Measurements from ENCODE around the gene BLM.

The BLM gene

GRCh38 chr15:90862964-90863778 lies 146.0 kb downstream of the BLM start:
- Histone ChIP-seq H3K27me3 (ENCODE audit: control insufficient read depth in 1 of 2, insufficient read depth in 1 of 2, low read length in 2 of 2) (no peaks in the 10 kb centered on the region), H3K4ac (ENCODE audit: low read depth in 1 of 2, low read length in 2 of 2) (no peak overlapping the region), H3K9ac (ENCODE audit: low read length) (no peak overlapping the region), H2BK15ac (ENCODE audit: low read depth, poor library complexity, severe bottlenecking) (peak overlapping the region; percentile 3), H3K23ac (ENCODE audit: low read length in 2 of 2) (no peak overlapping the region), H3K79me1 (replicated peaks; ENCODE audit: low read length, poor library complexity, severe bottlenecking) (no peaks in the 10 kb centered on the region), H3K27ac (ENCODE audit: low read length, poor library complexity, severe bottlenecking) (no peak overlapping the region), H2AK5ac (ENCODE audit: low read length, severe bottlenecking) (no peak overlapping the region), H3K9me3 (ENCODE audit: control insufficient read depth, low read length) (no peaks in the 10 kb centered on the region), H2BK120ac (ENCODE audit: low read depth, low read length) (no peak overlapping the region), H3K4me3 (ENCODE audit: insufficient read depth in 1 of 2, low read depth in 1 of 2, low read length in 2 of 2) (no peak overlapping the region), H3K4me1 (ENCODE audit: control insufficient read depth, insufficient read depth, low read depth, low read length) (peaks cover 8% of the 10 kb centered on the region), H3K4me2 (ENCODE audit: low read length, poor library complexity, severe bottlenecking) (no peak overlapping the region), H2BK12ac (ENCODE audit: low read length in 2 of 2) (peak overlapping the region in 1 of 2 experiments; percentile 49), H3K36me3 (ENCODE audit: control insufficient read depth in 1 of 2, insufficient read depth in 2 of 2, low read depth in 1 of 2, low read length in 2 of 2) (no peaks in the 10 kb centered on the region), H4K8ac (ENCODE audit: low read length) (no peak overlapping the region), H2BK5ac (ENCODE audit: low read depth, low read length, poor library complexity, severe bottlenecking) (no peak overlapping the region), H2AFZ (ENCODE audit: low read depth, low read length) (no peak overlapping the region), H3K14ac (ENCODE audit: low read length in 2 of 2) (no peak overlapping the region), H3K18ac (ENCODE audit: low read depth in 1 of 2, low read length in 2 of 2) (peak overlapping the region in 1 of 2 experiments; percentile 11), H4K91ac (ENCODE audit: low read length) (no peak overlapping the region)
- DNase-seq, result no peak
- 93% methylated on average over 5 of the region's 5 CpGs for WGBS

DNA sequence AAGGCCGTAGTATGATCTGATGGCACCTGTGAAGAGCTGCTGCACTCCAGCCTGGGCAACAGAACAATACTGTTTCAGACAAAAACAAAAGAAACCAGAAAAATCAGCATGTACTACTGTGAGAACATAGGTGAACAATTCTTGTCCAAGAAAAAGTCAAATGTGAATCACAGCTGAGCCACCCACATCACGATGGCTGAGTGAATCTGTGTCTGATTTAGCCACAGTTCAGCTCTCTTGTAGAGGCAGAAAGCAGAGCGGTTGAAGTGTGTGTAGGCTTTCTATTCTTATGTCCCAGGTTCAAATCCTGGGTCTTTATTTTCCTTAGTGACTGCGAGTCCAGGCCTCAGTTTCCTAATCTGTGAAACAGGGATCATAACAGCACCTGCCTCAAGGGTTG lies 146.8 kb downstream of the BLM start:
- H2BK5ac ChIP-seq (ENCODE audit: low read depth, low read length, poor library complexity, severe bottlenecking), result no peak overlapping the region
- peak overlapping the region in 1 of 2 experiments; percentile 26 for H3K4me3 ChIP-seq (ENCODE audit: insufficient read depth in 1 of 2, low read depth in 1 of 2, low read length in 2 of 2)
- H2AFZ ChIP-seq (ENCODE audit: low read depth, low read length), result no peak overlapping the region
- no peaks in the 10 kb centered on the region for H3K27me3 ChIP-seq (ENCODE audit: control insufficient read depth in 1 of 2, insufficient read depth in 1 of 2, low read length in 2 of 2)
- H2BK12ac ChIP-seq (ENCODE audit: low read length in 2 of 2), result no peak overlapping the region
- H3K36me3 ChIP-seq (ENCODE audit: control insufficient read depth in 1 of 2, insufficient read depth in 2 of 2, low read depth in 1 of 2, low read length in 2 of 2), result no peaks in the 10 kb centered on the region
- H3K79me1 ChIP-seq (replicated peaks; ENCODE audit: low read length, poor library complexity, severe bottlenecking), result no peaks in the 10 kb centered on the region
- DNase-seq, result no peak
- H2AK5ac ChIP-seq (ENCODE audit: low read length, severe bottlenecking), result no peak overlapping the region
- no peak overlapping the region for H3K14ac ChIP-seq (ENCODE audit: low read length in 2 of 2)
- no peaks in the 10 kb centered on the region for H3K9me3 ChIP-seq (ENCODE audit: control insufficient read depth, low read length)
- H2BK15ac ChIP-seq (ENCODE audit: low read depth, poor library complexity, severe bottlenecking), result no peak overlapping the region
- no peak overlapping the region for H3K27ac ChIP-seq (ENCODE audit: low read length, poor library complexity, severe bottlenecking)
- no peak overlapping the region for H3K4ac ChIP-seq (ENCODE audit: low read depth in 1 of 2, low read length in 2 of 2)
- no peak overlapping the region for H2BK120ac ChIP-seq (ENCODE audit: low read depth, low read length)
- no peak overlapping the region for H3K23ac ChIP-seq (ENCODE audit: low read length in 2 of 2)
- H3K9ac ChIP-seq (ENCODE audit: low read length), result no peak overlapping the region
- H4K8ac ChIP-seq (ENCODE audit: low read length), result no peak overlapping the region
- WGBS, result 96% methylated on average over 4 of the region's 4 CpGs
- no peak overlapping the region for H3K4me2 ChIP-seq (ENCODE audit: low read length, poor library complexity, severe bottlenecking)
- H3K4me1 ChIP-seq (ENCODE audit: control insufficient read depth, insufficient read depth, low read depth, low read length), result peaks cover 15% of the 10 kb centered on the region
- no peak overlapping the region for H4K91ac ChIP-seq (ENCODE audit: low read length)
- H3K18ac ChIP-seq (ENCODE audit: low read depth in 1 of 2, low read length in 2 of 2), result no peak overlapping the region

DNA sequence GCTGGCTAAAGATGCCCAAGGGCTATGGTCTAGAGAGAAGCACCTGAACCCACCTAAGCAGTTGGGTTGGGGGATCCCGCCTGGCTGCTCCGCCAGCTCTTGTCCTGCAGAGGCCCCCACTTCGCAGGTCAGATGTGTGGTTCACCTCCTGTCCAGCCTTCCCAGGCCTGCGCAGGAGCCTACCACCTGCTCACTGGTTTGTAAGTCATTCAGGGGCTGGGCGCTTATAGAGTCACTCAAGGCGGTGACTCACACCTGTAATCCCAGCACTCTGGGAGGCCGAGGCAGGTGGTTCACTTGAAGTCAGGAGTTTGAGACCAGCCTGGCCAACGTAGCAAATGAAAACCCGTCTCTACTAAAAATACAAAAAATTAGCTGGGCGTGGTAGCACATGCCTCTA lies 147.4 kb downstream of the BLM start:
- WGBS, result 87% methylated on average over 10 of the region's 10 CpGs
- no peak overlapping the region for H4K8ac ChIP-seq (ENCODE audit: low read length)
- no peak overlapping the region for H2BK120ac ChIP-seq (ENCODE audit: low read depth, low read length)
- H3K4ac ChIP-seq (ENCODE audit: low read depth in 1 of 2, low read length in 2 of 2), result no peak overlapping the region
- H3K14ac ChIP-seq (ENCODE audit: low read length in 2 of 2), result no peak overlapping the region
- no peak overlapping the region for H3K23ac ChIP-seq (ENCODE audit: low read length in 2 of 2)
- H3K27me3 ChIP-seq (ENCODE audit: control insufficient read depth in 1 of 2, insufficient read depth in 1 of 2, low read length in 2 of 2), result no peaks in the 10 kb centered on the region
- H3K9me3 ChIP-seq (ENCODE audit: control insufficient read depth, low read length), result no peaks in the 10 kb centered on the region
- no peak for DNase-seq
- H3K4me2 ChIP-seq (ENCODE audit: low read length, poor library complexity, severe bottlenecking), result no peak overlapping the region
- H4K91ac ChIP-seq (ENCODE audit: low read length), result no peak overlapping the region
- H3K79me1 ChIP-seq (replicated peaks; ENCODE audit: low read length, poor library complexity, severe bottlenecking), result no peaks in the 10 kb centered on the region
- H3K4me3 ChIP-seq (ENCODE audit: insufficient read depth in 1 of 2, low read depth in 1 of 2, low read length in 2 of 2), result no peak overlapping the region
- no peak overlapping the region for H2BK5ac ChIP-seq (ENCODE audit: low read depth, low read length, poor library complexity, severe bottlenecking)
- H2AK5ac ChIP-seq (ENCODE audit: low read length, severe bottlenecking), result no peak overlapping the region
- no peak overlapping the region for H3K9ac ChIP-seq (ENCODE audit: low read length)
- peak overlapping the region; percentile 46 for H2BK15ac ChIP-seq (ENCODE audit: low read depth, poor library complexity, severe bottlenecking)
- no peak overlapping the region for H2BK12ac ChIP-seq (ENCODE audit: low read length in 2 of 2)
- no peak overlapping the region for H3K18ac ChIP-seq (ENCODE audit: low read depth in 1 of 2, low read length in 2 of 2)
- no peak overlapping the region for H2AFZ ChIP-seq (ENCODE audit: low read depth, low read length)
- no peaks in the 10 kb centered on the region for H3K36me3 ChIP-seq (ENCODE audit: control insufficient read depth in 1 of 2, insufficient read depth in 2 of 2, low read depth in 1 of 2, low read length in 2 of 2)
- H3K4me1 ChIP-seq (ENCODE audit: control insufficient read depth, insufficient read depth, low read depth, low read length), result peaks cover 15% of the 10 kb centered on the region
- no peak overlapping the region for H3K27ac ChIP-seq (ENCODE audit: low read length, poor library complexity, severe bottlenecking)

GRCh38 chr15:90865702-90866101 lies 148.6 kb downstream of the BLM start:
- Histone ChIP-seq H3K4ac (ENCODE audit: low read depth in 1 of 2, low read length in 2 of 2) (no peak overlapping the region), H3K18ac (ENCODE audit: low read depth in 1 of 2, low read length in 2 of 2) (no peak overlapping the region), H4K8ac (ENCODE audit: low read length) (no peak overlapping the region), H3K4me3 (ENCODE audit: insufficient read depth in 1 of 2, low read depth in 1 of 2, low read length in 2 of 2) (no peak overlapping the region), H3K9ac (ENCODE audit: low read length) (no peak overlapping the region), H3K14ac (ENCODE audit: low read length in 2 of 2) (no peak overlapping the region), H4K91ac (ENCODE audit: low read length) (no peak overlapping the region), H2AK5ac (ENCODE audit: low read length, severe bottlenecking) (no peak overlapping the region), H3K36me3 (ENCODE audit: control insufficient read depth in 1 of 2, insufficient read depth in 2 of 2, low read depth in 1 of 2, low read length in 2 of 2) (no peaks in the 10 kb centered on the region), H2BK5ac (ENCODE audit: low read depth, low read length, poor library complexity, severe bottlenecking) (no peak overlapping the region), H3K23ac (ENCODE audit: low read length in 2 of 2) (no peak overlapping the region), H3K79me1 (replicated peaks; ENCODE audit: low read length, poor library complexity, severe bottlenecking) (no peaks in the 10 kb centered on the region), H2BK15ac (ENCODE audit: low read depth, poor library complexity, severe bottlenecking) (no peak overlapping the region), H3K4me2 (ENCODE audit: low read length, poor library complexity, severe bottlenecking) (no peak overlapping the region), H3K9me3 (ENCODE audit: control insufficient read depth, low read length) (no peaks in the 10 kb centered on the region), H2BK12ac (ENCODE audit: low read length in 2 of 2) (no peak overlapping the region), H3K27me3 (ENCODE audit: control insufficient read depth in 1 of 2, insufficient read depth in 1 of 2, low read length in 2 of 2) (no peaks in the 10 kb centered on the region), H2AFZ (ENCODE audit: low read depth, low read length) (no peak overlapping the region), H2BK120ac (ENCODE audit: low read depth, low read length) (no peak overlapping the region), H3K27ac (ENCODE audit: low read length, poor library complexity, severe bottlenecking) (no peak overlapping the region), H3K4me1 (ENCODE audit: control insufficient read depth, insufficient read depth, low read depth, low read length) (peaks cover 20% of the 10 kb centered on the region)
- no peak for DNase-seq
- WGBS, result 95% methylated on average over 4 of the region's 4 CpGs

Data from mesenchymal stem cell (in vitro differentiated cells and primary cell).